ENCODE results near the gene TNS2.

DNA sequence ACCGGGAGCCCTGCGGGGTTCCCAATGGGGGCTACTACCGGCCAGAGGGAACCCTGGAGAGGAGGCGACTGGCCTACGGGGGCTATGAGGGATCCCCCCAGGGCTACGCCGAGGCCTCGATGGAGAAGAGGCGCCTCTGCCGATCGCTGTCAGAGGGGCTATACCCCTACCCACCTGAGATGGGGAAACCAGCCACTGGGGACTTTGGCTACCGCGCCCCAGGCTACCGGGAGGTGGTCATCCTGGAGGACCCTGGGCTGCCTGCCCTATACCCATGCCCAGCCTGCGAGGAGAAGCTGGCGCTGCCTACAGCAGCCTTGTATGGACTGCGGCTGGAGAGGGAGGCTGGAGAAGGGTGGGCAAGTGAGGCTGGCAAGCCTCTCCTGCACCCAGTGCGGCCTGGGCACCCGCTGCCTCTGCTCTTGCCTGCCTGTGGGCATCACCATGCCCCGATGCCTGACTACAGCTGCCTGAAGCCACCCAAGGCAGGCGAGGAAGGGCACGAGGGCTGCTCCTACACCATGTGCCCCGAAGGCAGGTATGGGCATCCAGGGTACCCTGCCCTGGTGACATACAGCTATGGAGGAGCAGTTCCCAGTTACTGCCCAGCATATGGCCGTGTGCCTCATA is 9.7 kb downstream of the TNS2 start:
- TF ChIP-seq, protein P1, sequence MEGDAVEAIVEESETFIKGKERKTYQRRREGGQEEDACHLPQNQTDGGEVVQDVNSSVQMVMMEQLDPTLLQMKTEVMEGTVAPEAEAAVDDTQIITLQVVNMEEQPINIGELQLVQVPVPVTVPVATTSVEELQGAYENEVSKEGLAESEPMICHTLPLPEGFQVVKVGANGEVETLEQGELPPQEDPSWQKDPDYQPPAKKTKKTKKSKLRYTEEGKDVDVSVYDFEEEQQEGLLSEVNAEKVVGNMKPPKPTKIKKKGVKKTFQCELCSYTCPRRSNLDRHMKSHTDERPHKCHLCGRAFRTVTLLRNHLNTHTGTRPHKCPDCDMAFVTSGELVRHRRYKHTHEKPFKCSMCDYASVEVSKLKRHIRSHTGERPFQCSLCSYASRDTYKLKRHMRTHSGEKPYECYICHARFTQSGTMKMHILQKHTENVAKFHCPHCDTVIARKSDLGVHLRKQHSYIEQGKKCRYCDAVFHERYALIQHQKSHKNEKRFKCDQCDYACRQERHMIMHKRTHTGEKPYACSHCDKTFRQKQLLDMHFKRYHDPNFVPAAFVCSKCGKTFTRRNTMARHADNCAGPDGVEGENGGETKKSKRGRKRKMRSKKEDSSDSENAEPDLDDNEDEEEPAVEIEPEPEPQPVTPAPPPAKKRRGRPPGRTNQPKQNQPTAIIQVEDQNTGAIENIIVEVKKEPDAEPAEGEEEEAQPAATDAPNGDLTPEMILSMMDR (IDR thresholded peaks at IDR 0.05; ENCODE audit: borderline replicate concordance, extremely low read depth, low read length, poor library complexity, severe bottlenecking) = no peak
- no peak for TF ChIP-seq EZH2 (IDR thresholded peaks at IDR 0.05; ENCODE audit: borderline replicate concordance, low read depth, low read length, severe bottlenecking)

Measured in DND-41 (cell line).